OCI-LY7 (cell line): ENCODE results near the gene RTBDN.

Experiments
- CTCF ChIP-seq: fragments of 200-600 bp; sonication (generic); conservative IDR thresholded peaks from 2 replicates; pipeline ENCODE4 v1.5.1; 2014; ENCODE audit warnings: mild to moderate bottlenecking, antibody characterized with exemption, low read length, moderate library complexity, mixed read lengths
- EZH2phosphoT487 ChIP-seq: fragments of 200-600 bp; sonication (generic); IDR thresholded peaks from 2 replicates; pipeline ENCODE4 v1.6.1; 2018; ENCODE audit warnings: low read depth, borderline replicate concordance, mild to moderate bottlenecking, mixed run types, antibody characterized with exemption, low read length, moderate library complexity, mixed read lengths

- no peak for TF ChIP-seq EZH2phosphoT487
- TF ChIP-seq CTCF, result no peak
Observed at GRCh38 chr19:12865746-12866415, 31.5 kb upstream of the RTBDN start.
